Ovary (tissue), 3 donors: ENCODE measurements around the gene RPN1.

Experiments
- CTCF ChIP-seq, 3 donors: fragments of 450-650 bp in 2 of 3; fragments of 200-600 bp in 1 of 3; IDR thresholded peaks; one replicate each; pipeline versions ENCODE4 v1.5.1 to v1.8.0; 2016 to 2022; ENCODE audit warnings: antibody characterized with exemption in 3 of 3, mild to moderate bottlenecking in 1 of 3
- POLR2A ChIP-seq: fragments of 450-650 bp; IDR thresholded peaks from one replicate; pipeline ENCODE4 v1.6.1; 2017; ENCODE audit warnings: antibody characterized with exemption, mild to moderate bottlenecking, moderate library complexity
- donor health status: DM: no; HTN: no; CAD: no.

GRCh38 chr3:128592864-128593263, 57.8 kb downstream of the RPN1 start:
- no peak for TF ChIP-seq CTCF (IDR thresholded peaks at IDR 0.05)
- TF ChIP-seq POLR2A: no peak
